ENCODE data around the gene MGAT3. TPM values are rescaled to one million over a fixed set of nuclear protein-coding genes. Genes with fewer than 3 reads are reported as not detected.

The MGAT3 gene
- total RNA-seq, 1 experiment from 2014 or later: 0.20 TPM

DNA sequence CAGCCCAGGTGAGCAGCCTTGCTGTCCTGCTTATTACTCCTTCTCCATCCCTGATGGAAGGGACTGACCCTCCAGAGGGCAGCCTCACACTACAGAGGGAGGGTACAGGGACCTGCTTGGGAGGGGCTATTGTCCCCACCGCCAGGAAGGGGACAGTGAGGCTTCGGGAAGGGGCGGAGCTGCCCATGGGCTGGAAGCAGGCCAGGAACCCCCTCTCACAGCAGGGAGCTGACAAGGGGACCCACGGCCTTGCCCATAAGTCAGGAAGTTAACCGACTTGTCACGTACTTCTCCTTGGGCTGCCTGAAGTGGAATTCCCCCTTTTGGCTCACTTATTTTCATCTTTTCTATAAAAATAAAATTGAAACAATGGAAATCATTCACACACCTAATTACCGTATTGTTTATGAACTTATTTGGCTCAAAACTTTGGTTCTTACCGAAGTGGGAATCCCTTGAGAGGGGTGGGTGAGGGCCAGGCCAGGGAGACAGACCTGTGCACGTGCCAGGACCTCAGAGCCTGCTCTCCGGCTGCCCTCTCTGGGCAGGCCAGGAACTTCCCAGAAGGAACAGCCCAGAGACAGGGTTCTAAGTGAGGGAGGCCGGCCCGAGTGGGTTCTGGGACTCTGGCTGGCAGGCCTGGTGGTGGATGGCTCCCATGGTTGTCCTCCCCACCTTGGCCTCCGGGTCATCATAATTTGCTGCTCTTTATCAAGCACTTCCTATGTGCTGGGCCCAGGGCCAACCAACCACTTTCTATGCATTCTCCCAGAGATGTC lies 5.8 kb downstream of the MGAT3 start:
- H4K20me1 ChIP-seq (ENCODE audit: insufficient read depth): no peaks in the 10 kb centered on the region
- no peaks in the 10 kb centered on the region for H3K36me3 ChIP-seq (ENCODE audit: control insufficient read depth in 1 of 2, insufficient read depth in 2 of 2, low read length in 2 of 2)
- CTCF ChIA-PET: no interaction called here
- no TSS peak for BruUV-seq (replicated peaks)
- no peaks in the 10 kb centered on the region for H3K4me1 ChIP-seq (ENCODE audit: control insufficient read depth in 1 of 2, insufficient read depth in 2 of 2, low read length in 2 of 2)
- intact Hi-C loops (cut with micrococcal nuclease): no loop called here
- no peak overlapping the region for H3K4me3 ChIP-seq (replicated peaks in 1 of 2; ENCODE audit: low read depth in 1 of 2, low read length in 2 of 2)
- RAD21 ChIA-PET (ENCODE audit: low non-redundant PET in 1 of 2, low total read pairs in 2 of 2, uncharacterized antibody in 2 of 2, unreplicated experiment in 2 of 2): no interaction called here
- no peaks in the 10 kb centered on the region for H3K79me2 ChIP-seq (ENCODE audit: insufficient read depth, low read length)
- POLR2A ChIA-PET: no interaction called here
- H2AFZ ChIP-seq (ENCODE audit: low read depth, low read length, poor library complexity, severe bottlenecking): no peak overlapping the region
- H3K27me3 ChIP-seq (ENCODE audit: insufficient read depth, low read length): no peaks in the 10 kb centered on the region
- DNase-seq (ENCODE audit: low read depth, low spot score): no peak
- H3K9me2 ChIP-seq (ENCODE audit: insufficient read depth): no peaks in the 10 kb centered on the region
- H3K9me3 ChIP-seq (ENCODE audit: control insufficient read depth in 1 of 2, insufficient read depth in 1 of 2, low read depth in 1 of 2, low read length in 2 of 2): no peaks in the 10 kb centered on the region
- no peak for TF ChIP-seq YY1 (IDR thresholded peaks at IDR 0.05; ENCODE audit: extremely low read depth, insufficient replicate concordance, low read depth, low read length)
- no peak overlapping the region for H3K9ac ChIP-seq (ENCODE audit: low read length)
- H3K4me2 ChIP-seq (ENCODE audit: low read length): no peak overlapping the region
- no peak overlapping the region for H3K27ac ChIP-seq (ENCODE audit: low read depth, low read length)
- peak; percentile 25 for ATAC-seq

DNA sequence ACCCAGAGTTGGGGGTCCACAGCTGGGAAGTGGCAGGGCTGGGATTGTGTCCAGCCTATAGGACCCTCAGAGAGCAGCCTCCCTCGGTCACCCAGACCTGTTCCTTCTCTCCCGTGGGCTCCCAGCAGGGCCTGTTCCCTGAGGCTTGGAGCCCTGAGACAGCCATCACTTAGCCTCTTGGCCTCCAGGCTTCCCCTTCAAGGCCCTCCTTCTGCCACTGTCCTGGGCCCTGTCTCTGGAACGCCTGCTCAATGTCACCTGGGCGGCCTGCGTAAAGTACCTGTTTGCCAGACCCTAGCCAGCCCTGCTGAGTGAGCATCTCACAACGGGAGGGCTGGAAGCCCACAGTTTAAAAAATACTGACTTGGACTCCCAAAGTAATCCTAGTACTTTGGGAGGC lies 6.5 kb downstream of the MGAT3 start:
- H3K4me1 ChIP-seq (ENCODE audit: control insufficient read depth in 1 of 2, insufficient read depth in 2 of 2, low read length in 2 of 2): no peaks in the 10 kb centered on the region
- TF ChIP-seq RAD21 (IDR thresholded peaks at IDR 0.05; ENCODE audit: low read depth): no peak
- TF ChIP-seq, protein P1, sequence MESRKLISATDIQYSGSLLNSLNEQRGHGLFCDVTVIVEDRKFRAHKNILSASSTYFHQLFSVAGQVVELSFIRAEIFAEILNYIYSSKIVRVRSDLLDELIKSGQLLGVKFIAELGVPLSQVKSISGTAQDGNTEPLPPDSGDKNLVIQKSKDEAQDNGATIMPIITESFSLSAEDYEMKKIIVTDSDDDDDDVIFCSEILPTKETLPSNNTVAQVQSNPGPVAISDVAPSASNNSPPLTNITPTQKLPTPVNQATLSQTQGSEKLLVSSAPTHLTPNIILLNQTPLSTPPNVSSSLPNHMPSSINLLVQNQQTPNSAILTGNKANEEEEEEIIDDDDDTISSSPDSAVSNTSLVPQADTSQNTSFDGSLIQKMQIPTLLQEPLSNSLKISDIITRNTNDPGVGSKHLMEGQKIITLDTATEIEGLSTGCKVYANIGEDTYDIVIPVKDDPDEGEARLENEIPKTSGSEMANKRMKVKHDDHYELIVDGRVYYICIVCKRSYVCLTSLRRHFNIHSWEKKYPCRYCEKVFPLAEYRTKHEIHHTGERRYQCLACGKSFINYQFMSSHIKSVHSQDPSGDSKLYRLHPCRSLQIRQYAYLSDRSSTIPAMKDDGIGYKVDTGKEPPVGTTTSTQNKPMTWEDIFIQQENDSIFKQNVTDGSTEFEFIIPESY (IDR thresholded peaks at IDR 0.05; ENCODE audit: extremely low read depth, insufficient replicate concordance, low read length): no peak
- no peaks in the 10 kb centered on the region for H3K79me2 ChIP-seq (ENCODE audit: insufficient read depth, low read length)
- H3K9me2 ChIP-seq (ENCODE audit: insufficient read depth): no peaks in the 10 kb centered on the region
- H3K4me3 ChIP-seq (replicated peaks in 1 of 2; ENCODE audit: low read depth in 1 of 2, low read length in 2 of 2): no peak overlapping the region
- H3K36me3 ChIP-seq (ENCODE audit: control insufficient read depth in 1 of 2, insufficient read depth in 2 of 2, low read length in 2 of 2): no peaks in the 10 kb centered on the region
- no peaks in the 10 kb centered on the region for H3K27me3 ChIP-seq (ENCODE audit: insufficient read depth, low read length)
- DNase-seq (ENCODE audit: low read depth, low spot score) (no peak), ATAC-seq (no peak)
- no peak overlapping the region for H3K27ac ChIP-seq (ENCODE audit: low read depth, low read length)
- POLR2A ChIA-PET: no interaction called here
- no peaks in the 10 kb centered on the region for H4K20me1 ChIP-seq (ENCODE audit: insufficient read depth)
- H3K9me3 ChIP-seq (ENCODE audit: control insufficient read depth in 1 of 2, insufficient read depth in 1 of 2, low read depth in 1 of 2, low read length in 2 of 2): no peaks in the 10 kb centered on the region
- no TSS peak for BruUV-seq (replicated peaks)
- no peak overlapping the region for H2AFZ ChIP-seq (ENCODE audit: low read depth, low read length, poor library complexity, severe bottlenecking)
- intact Hi-C loops (cut with micrococcal nuclease): no loop called here
- H3K9ac ChIP-seq (ENCODE audit: low read length): no peak overlapping the region
- CTCF ChIA-PET: no interaction called here
- RAD21 ChIA-PET (ENCODE audit: low non-redundant PET in 1 of 2, low total read pairs in 2 of 2, uncharacterized antibody in 2 of 2, unreplicated experiment in 2 of 2): no interaction called here
- no peak overlapping the region for H3K4me2 ChIP-seq (ENCODE audit: low read length)

Measured in HCT116 (cell line).